Dermis lymphatic vessel endothelial cell (primary cell): Measurements from ENCODE around the gene USP32. TPM values are rescaled to one million over a fixed set of nuclear protein-coding genes. Genes with fewer than 3 reads are reported as not detected.

Experiments
- total RNA-seq: library from RNA; depleted of rRNA; stranded (reverse); fragments of >200 nt; gene quantifications from 2 replicates; pipeline ENCODE4 v1.2.1, GENCODE V29; 2014

Gene USP32, protein sequence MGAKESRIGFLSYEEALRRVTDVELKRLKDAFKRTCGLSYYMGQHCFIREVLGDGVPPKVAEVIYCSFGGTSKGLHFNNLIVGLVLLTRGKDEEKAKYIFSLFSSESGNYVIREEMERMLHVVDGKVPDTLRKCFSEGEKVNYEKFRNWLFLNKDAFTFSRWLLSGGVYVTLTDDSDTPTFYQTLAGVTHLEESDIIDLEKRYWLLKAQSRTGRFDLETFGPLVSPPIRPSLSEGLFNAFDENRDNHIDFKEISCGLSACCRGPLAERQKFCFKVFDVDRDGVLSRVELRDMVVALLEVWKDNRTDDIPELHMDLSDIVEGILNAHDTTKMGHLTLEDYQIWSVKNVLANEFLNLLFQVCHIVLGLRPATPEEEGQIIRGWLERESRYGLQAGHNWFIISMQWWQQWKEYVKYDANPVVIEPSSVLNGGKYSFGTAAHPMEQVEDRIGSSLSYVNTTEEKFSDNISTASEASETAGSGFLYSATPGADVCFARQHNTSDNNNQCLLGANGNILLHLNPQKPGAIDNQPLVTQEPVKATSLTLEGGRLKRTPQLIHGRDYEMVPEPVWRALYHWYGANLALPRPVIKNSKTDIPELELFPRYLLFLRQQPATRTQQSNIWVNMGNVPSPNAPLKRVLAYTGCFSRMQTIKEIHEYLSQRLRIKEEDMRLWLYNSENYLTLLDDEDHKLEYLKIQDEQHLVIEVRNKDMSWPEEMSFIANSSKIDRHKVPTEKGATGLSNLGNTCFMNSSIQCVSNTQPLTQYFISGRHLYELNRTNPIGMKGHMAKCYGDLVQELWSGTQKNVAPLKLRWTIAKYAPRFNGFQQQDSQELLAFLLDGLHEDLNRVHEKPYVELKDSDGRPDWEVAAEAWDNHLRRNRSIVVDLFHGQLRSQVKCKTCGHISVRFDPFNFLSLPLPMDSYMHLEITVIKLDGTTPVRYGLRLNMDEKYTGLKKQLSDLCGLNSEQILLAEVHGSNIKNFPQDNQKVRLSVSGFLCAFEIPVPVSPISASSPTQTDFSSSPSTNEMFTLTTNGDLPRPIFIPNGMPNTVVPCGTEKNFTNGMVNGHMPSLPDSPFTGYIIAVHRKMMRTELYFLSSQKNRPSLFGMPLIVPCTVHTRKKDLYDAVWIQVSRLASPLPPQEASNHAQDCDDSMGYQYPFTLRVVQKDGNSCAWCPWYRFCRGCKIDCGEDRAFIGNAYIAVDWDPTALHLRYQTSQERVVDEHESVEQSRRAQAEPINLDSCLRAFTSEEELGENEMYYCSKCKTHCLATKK (N-terminal part only)
- 43.4 and 58.6 TPM in 2 replicates for total RNA-seq

DNA sequence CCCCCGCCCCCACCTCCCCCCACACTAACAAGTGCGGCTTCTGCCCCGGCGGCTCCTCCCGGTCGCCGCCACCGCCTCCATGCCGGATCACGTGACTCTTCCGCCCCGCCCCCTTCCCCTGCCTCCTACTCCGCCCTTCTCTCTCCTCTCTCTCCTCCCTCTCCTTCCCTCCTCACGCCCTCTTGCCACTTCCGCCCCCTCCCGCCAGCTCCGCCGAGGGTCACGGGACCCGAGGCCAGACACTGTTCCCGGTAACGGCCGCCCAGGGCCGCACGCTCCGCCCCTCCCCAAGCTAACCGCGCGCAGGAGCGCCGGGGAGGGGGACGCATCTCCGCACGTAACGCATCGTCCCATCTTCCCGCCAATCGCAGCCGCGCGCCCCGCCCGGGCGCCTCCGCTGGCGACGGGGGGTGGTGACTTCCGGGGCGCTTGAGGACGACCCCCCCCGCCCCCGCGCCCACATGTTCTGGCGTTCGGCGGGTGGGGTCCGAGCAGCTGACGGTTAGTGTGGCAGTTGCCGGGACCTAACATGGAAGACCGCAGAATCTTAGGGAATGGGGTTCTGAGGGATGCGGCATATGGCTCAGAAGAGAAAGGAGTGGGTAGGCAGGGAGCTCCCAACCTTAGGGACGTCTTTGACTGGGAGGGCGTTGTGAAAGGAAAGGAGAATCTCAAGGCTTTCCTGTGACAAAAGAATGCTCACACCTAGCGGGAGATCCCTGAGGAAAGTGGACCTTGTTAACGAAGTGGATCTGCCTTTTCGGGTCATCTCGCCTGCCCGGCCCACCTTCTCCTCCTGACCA is at the start of gene USP32:
TSS of gene USP32 (minus strand) at position 92 of the 803 bp plus-strand sequence. CDS start 194 bp downstream, outside the sequence.

DNA sequence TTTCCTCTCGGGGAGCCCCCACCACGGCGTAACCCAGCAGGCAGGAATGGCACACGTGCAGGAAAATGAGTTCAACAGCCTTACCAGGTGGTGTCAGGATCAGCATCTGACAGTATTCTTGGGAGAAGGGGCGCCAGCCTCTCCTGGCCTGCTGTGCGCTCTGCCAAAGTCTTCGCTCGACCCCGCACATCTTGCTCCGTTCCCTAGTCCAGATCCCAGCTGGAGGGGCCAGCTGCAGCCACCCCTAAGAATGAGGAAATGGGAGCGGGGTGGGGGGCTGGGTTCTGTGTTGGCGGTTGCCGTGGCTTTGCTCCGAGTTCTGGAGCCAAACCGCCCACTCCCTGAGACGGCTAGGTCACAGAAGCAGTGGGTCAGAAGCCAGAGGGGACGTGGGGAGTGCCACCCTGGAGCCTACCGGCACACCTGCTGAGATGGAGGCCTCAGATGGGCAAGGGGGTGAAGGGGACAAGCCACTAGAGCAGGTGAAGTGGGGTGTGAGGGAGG is 30.3 kb upstream of the USP32 start, which contains the start of gene CHCT1:
TSS of gene CHCT1 (plus strand) at position 328 of the 504 bp plus-strand sequence. CDS start at position 432, 104 bp downstream.

DNA sequence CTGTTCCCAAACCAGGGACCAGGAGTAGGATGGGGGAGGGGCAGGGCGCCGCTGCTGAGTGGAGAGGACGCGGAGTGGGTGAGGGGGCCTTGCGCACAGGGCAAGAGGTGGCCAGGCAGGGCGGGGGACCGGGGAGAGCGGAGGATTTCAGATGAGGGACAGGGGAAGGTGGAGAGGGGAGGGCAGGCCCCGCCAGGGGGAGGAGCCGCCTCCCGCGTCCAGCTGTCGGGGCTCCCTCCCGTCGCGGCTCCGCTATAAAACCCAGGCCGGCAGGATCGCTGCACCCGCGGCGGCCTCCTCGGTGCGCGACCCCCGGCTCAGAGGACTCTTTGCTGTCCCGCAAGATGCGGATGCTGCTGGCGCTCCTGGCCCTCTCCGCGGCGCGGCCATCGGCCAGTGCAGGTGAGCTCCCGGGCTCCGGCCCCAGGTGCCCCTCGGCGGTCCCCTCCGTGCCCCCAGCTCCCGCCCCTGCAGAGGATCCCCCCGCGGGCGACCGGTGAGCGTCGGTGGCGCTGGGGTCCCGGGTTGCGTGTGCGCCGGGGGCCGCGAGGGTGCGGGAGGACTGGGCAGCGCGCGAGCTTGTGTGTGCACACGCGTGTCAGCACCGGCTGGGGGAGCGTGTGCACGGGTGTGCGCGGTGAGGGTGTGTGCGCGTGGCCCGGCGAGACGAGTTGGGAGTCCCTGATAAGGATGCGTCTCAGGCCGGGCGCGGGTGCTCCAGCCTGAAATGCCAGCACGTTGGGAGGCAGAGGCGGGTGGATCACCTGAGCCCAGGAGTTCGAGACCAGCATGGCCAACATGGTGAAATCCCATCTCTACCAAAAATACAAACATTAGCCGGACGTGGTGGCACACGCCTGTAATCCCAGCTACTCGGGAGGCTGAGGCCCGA is 242.0 kb downstream of the USP32 start, which contains the start of gene CA4:
TSS of gene CA4 (plus strand) at position 283 of the 892 bp plus-strand sequence. CDS start at position 345, 62 bp downstream.

Other genes starting within 250 kb of the USP32 start
- 5.6 and 31.1 TPM in 2 replicates for gene CA4, start 242.2 kb downstream of the USP32 start, total RNA-seq
- not detected in 2 replicates for gene CHCT1, start 30.4 kb upstream of the USP32 start, total RNA-seq
- 36.9 and 39.0 TPM in 2 replicates for gene APPBP2, start 134.1 kb upstream of the USP32 start, total RNA-seq
- gene PPM1D, start 208.1 kb upstream of the USP32 start, total RNA-seq = 25.3 and 32.6 TPM in 2 replicates